ENCODE results near the gene SPINK4.

Gene SPINK4

DNA sequence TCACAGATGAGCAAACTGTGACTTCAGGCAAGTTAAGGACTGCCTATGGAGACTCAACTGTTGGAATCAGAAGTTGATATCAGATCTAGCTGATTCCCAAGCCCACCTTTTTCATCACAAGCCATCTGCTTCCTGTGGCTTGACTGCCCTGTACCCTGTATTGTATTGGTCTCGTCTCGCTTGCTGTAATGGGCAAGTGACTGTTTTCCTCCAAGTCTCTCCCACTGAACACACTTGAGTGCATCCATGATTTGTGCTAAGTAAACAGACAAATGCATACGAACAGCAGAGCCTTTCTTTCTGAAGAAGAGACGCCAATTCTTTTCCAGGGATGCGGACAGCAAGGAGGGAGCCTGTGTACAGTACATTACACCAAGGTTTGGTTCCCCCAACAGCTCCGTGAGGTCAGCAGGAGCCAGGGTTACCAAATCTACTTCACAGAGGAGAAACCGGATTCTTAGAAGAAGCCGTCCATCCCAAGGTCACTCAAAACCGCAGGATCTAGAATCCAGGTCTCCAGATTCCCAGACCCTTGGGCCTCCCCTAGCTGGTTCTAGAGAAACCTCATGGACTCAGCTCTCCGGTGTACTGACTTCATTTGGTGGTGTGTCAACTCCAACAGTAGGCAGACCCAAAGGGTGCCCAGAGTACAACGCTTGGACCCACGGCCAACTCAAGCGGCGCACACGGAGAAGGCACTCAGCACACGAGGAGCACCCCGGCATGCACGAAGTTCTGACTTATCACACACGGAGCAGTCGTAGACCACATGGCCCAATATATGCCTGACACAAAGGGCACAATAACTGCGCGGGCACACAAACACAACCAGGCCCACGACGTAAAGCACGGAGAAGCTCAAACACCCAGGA, 23.4 kb downstream of the SPINK4 start:
- no peak for DNase-seq

DNA sequence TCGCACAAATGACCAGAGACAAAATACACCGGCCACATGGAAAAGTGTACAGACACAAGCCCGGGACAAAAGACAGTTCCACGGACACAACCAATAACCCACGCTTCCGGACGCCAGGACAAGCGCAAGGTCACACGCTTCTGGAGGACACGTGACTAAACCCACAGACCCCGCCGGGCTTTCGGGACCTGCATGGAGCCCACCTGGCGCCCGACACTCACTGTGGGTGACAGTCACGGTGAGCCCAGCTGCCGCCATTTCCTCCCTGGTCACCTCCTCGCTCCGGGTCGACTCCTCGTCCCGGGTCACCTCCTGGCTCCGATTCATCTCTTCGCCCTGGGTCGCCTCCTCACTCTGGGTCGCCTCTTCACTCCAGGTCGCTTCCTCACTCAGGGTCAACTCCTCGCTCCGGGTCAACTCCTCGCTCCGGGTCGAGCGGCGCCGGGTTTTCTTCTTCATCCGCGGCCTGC, 24.1 kb downstream of the SPINK4 start:
- peak in 2 of 4 experiments; percentile 26 to 33 for DNase-seq

DNA sequence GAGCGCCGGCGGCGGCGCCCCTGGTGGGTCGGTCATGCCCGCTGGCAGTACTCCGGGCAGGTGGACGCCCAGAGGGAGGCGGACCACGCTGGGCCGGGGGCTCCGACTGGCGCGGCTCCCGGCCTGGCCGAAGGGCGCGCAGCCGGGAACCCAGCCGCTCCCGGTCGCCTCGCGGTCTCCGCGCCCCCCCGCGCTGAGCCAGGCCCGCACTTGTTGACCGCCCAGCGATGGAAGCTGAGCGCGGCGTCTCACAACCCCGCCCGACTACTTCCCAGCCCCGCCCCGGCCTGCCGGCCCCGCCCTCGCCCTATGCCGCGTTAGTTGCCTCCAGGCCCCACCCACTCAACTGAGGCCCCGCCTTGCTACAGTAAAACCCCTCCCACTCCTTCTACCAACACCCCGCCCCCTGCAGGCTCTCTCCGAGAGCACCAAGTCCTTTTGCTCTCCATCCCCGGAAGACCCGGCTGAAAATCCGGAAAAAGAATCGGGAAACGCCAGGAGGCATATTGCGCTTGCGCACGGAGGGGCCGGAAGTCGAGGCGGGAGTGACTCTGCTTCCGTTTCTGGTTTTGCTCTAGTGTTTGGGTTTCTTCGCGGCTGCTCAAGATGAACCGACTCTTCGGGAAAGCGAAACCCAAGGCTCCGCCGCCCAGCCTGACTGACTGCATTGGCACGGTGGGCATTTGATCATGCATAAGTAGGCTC, 24.7 kb downstream of the SPINK4 start, which contains the start of the genes BAG1 and CHMP5:
TSS of gene BAG1 (minus strand) at position 236 of the 705 bp plus-strand sequence.
TSS of gene CHMP5 (plus strand) at position 577 of the 705 bp plus-strand sequence. CDS start at position 607, 30 bp downstream.
- DNase-seq = peak; percentile 98 to 99 (median 99)

- DNase-seq = no peak
These were observed 25.4 kb downstream of the SPINK4 start for GRCh38 chr9:33265211-33265865.

DNA sequence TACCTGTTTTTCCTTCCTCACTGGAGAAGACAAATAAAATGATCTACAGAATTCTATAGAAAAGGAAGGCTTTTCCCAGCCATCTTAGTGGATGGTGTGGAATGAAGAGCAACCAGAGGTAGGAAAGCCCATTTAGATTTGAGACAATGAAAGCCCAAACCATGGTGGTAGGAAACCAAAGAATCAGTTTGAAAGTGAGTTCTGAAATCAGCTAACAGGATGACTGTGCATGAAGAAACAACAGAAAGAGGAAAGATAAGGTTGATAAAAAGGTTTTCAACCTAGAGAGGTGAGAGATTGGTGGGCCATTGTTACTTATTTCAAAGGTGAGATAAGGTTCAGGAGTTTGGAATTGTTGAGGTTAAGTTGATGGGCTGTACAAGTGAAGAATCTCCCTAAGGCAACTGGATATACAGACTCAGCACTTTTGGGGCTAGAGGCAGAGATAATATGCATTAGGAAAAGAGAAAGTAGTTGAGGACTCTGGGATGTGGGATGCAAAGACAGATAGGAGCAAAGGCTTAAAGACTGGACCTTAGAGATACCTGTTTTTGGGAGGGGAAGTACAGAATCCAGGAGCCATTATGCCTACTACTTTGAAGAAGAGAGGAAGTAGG, 27.3 kb downstream of the SPINK4 start:
- no peak for DNase-seq

GRCh38 chr9:33270146-33270545, 30.2 kb downstream of the SPINK4 start:
- no peak for DNase-seq

DNA sequence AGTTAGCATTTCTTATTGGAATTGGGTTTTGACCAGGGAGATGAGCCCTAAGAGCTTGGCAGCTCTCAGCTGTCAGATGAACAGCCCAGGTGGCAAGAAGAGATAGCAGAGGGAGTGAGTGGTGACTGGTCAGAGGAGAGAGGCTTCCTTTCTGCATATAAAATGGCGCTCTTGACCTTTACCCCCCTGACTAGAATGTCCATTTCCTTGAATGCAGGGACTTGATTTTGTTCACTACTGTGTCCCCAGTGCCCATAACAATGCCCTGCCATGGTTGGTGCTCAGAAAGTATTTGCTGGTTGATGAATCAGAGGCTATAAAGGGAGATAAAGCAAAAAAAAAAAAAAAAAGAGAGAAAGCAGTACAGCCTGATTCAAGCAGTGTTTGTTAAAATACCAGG, 32.1 kb downstream of the SPINK4 start:
- DNase-seq = no peak

DNA sequence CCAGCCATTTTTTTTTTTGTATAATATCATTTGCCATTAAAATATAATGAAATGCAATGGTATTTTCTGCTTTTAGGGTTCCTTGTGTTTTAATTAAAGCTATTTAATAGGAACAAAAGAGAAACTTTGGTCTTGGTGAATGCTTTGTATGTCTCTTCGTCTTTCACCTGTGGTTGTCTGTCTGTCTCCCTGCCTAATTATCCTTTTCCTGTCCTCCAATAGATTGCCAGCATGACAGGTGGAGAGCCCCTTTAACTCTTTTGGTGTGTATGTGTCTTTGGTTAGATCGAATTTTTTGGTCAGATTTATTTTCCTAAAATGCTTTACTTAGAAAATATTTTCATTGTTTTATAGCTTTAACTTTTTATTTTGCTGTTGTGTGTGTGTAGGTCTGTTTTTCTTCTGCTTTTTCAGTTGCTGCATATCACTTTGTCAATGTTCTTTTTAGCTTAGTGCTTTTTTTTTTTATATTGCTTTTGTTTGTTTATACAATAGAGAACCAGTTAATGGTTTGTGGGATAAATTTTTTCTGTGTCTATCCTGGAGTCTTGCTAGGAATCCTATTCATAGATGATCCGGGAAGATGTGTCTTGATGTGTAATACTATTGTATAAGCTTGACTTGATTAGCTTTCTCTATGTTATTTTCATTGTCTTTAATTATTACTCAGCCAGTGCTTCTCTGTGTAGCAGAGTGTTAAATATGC, 33.5 kb downstream of the SPINK4 start:
- no peak for DNase-seq

GRCh38 chr9:33273972-33274328, 34.0 kb downstream of the SPINK4 start:
- no peak for DNase-seq

- DNase-seq = no peak
These were observed 37.5 kb downstream of the SPINK4 start for GRCh38 chr9:33277484-33277883.

DNA sequence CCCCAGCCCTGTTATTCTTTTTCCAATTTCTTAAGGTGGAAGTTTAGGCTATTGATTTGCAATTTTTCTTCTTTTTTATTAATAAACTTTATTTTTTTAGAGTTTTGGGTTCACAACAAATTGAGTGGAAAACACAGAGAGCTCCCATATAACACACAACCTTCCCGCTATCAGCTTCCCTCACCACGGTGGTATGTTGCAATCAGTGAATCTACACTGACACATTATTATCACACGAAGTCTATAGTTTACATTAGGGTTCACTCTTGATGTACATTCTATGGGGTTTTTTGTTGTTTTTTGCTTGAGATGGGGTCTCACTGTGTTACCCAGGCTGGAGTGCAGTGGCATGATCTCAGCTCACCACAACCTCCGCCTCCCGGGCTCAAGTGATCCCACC, 45.5 kb downstream of the SPINK4 start:
- no peak for DNase-seq

GRCh38 chr9:33287087-33287490, 47.1 kb downstream of the SPINK4 start:
- peak in 2 of 4 experiments; percentile 9 to 28 for DNase-seq

GRCh38 chr9:33288235-33288634, 48.3 kb downstream of the SPINK4 start:
- no peak for DNase-seq

DNA sequence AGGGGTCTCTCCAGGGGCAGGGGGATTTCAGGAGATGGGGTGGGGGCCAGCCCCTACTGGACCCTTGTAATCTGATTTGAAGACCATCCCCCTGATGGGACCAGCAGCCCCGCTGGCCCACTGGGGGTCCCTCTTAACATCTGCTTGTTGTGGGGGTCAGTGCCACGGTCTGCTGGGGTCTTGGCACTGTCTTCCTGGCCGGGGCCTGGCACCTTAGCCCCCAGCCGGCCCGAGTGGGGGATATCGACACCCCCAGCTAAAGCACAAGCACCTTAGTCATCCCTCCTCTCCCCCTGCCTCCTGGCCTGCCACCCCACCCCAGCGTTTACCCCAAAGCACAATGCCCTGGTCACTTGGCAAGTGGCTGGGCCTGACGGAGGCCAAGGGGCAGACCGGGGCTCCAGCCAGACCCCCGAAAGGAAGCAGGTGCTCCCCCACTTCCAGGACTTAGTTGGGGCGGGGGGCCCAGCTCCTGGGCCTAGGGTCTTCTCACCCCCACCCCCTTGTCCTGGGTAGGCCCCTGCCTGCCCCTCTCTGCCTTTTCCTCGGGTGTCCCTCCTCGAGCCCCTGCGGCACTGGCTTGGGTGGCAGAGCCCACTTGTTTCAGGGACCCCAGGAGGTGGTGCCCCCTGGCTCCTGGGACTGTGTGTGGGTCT, 49.0 kb downstream of the SPINK4 start:
- DNase-seq = no peak

GRCh38 chr9:33289496-33289895, 49.5 kb downstream of the SPINK4 start:
- no peak for DNase-seq

GRCh38 chr9:33289936-33290246, 49.9 kb downstream of the SPINK4 start:
- no peak for DNase-seq

GRCh38 chr9:33290247-33291030, 50.5 kb downstream of the SPINK4 start, which contains the start of gene NFX1:
Gene NFX1, plus strand, starts transcription at chr9:33290516. Its CDS starts 57 bp downstream, at chr9:33290573.
- DNase-seq = peak; percentile 94 to 98 (median 96)

DNA sequence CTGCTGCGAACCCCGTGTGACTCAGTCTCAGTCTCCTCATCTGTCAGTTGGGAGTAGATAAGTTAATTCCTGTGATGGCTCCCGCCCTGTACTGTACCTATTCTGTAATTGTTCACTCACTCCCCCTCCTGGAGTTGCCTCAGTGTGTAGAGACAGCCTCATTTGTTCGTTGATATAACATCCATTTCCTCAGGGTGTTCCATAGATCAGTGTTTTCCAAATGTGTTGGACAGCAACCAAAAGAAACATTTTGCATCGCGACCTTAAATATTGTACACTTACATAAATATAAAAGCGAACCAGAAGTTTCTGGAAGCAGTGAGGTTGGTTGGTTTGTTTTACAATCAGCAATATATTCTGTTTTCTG, 51.0 kb downstream of the SPINK4 start:
- DNase-seq = no peak

GRCh38 chr9:33291901-33292300, 51.9 kb downstream of the SPINK4 start:
- no peak for DNase-seq

DNA sequence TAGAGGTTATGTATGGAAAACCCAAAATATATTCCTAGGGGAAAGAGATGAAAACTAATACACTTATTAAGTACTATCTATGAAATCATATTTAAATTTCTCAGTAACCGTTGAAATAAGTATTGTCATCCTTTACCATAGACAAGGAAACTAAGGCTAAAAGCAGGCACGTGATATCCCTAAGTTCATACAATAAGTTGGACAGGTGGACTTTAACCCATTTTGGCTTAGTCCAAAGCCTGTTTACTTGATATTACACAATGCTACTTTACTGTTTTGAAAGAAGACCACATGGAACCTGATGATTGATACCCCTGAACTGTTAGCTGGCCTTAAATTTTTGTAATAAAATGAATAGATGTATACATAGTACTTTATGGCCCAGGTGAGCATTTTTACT, 53.8 kb downstream of the SPINK4 start:
- no peak for DNase-seq
